ENCODE data around the gene GTF2IRD1. TPM values are rescaled to one million over a fixed set of nuclear protein-coding genes. Genes with fewer than 3 reads are reported as not detected.

The GTF2IRD1 gene
- total RNA-seq, 1 donor from 2014 or later = 32.6 TPM

- DNase-seq (ENCODE audit: low spot score) = no peak
- no peaks in the 10 kb centered on the region for H3K36me3 Mint-ChIP-seq (ENCODE audit: low read depth, unreplicated experiment)
- no peak for TF ChIP-seq CTCF (IDR thresholded peaks at IDR 0.05; ENCODE audit: unreplicated experiment)
- H3K4me1 Mint-ChIP-seq (ENCODE audit: unreplicated experiment) = peaks cover 22% of the 10 kb centered on the region
- H3K27ac Mint-ChIP-seq (ENCODE audit: unreplicated experiment) = peak overlapping the region; percentile 30
- peaks cover 2% of the 10 kb centered on the region for H3K27me3 Mint-ChIP-seq (ENCODE audit: unreplicated experiment)
- H3K9me3 Mint-ChIP-seq (ENCODE audit: unreplicated experiment) = no peaks in the 10 kb centered on the region
- no peak overlapping the region for H3K4me3 Mint-ChIP-seq (ENCODE audit: unreplicated experiment)
Observed at GRCh38 chr7:74584160-74584954, 130.7 kb downstream of the GTF2IRD1 start.

GRCh38 chr7:74585844-74586243 lies 132.1 kb downstream of the GTF2IRD1 start:
- H3K27me3 Mint-ChIP-seq (ENCODE audit: unreplicated experiment) = peaks cover 2% of the 10 kb centered on the region
- peak overlapping the region; percentile 57 for H3K27ac Mint-ChIP-seq (ENCODE audit: unreplicated experiment)
- H3K9me3 Mint-ChIP-seq (ENCODE audit: unreplicated experiment) = no peaks in the 10 kb centered on the region
- H3K36me3 Mint-ChIP-seq (ENCODE audit: low read depth, unreplicated experiment) = no peaks in the 10 kb centered on the region
- peaks cover 22% of the 10 kb centered on the region for H3K4me1 Mint-ChIP-seq (ENCODE audit: unreplicated experiment)
- H3K4me3 Mint-ChIP-seq (ENCODE audit: unreplicated experiment) = no peak overlapping the region
- TF ChIP-seq CTCF (IDR thresholded peaks at IDR 0.05; ENCODE audit: unreplicated experiment) = no peak
- no peak for DNase-seq (ENCODE audit: low spot score)

- no peak for TF ChIP-seq CTCF (IDR thresholded peaks at IDR 0.05; ENCODE audit: unreplicated experiment)
- H3K27ac Mint-ChIP-seq (ENCODE audit: unreplicated experiment) = peak overlapping the region; percentile 57
- H3K4me3 Mint-ChIP-seq (ENCODE audit: unreplicated experiment) = no peak overlapping the region
- H3K9me3 Mint-ChIP-seq (ENCODE audit: unreplicated experiment) = no peaks in the 10 kb centered on the region
- H3K4me1 Mint-ChIP-seq (ENCODE audit: unreplicated experiment) = peaks cover 22% of the 10 kb centered on the region
- DNase-seq (ENCODE audit: low spot score) = no peak
- H3K27me3 Mint-ChIP-seq (ENCODE audit: unreplicated experiment) = peaks cover 2% of the 10 kb centered on the region
- H3K36me3 Mint-ChIP-seq (ENCODE audit: low read depth, unreplicated experiment) = no peaks in the 10 kb centered on the region
Observed at GRCh38 chr7:74586258-74587175, 132.8 kb downstream of the GTF2IRD1 start.

GRCh38 chr7:74587435-74588126 lies 133.9 kb downstream of the GTF2IRD1 start:
- peak overlapping the region; percentile 18 for H3K4me3 Mint-ChIP-seq (ENCODE audit: unreplicated experiment)
- no peaks in the 10 kb centered on the region for H3K36me3 Mint-ChIP-seq (ENCODE audit: low read depth, unreplicated experiment)
- H3K27me3 Mint-ChIP-seq (ENCODE audit: unreplicated experiment) = peaks cover 2% of the 10 kb centered on the region
- peaks cover 22% of the 10 kb centered on the region for H3K4me1 Mint-ChIP-seq (ENCODE audit: unreplicated experiment)
- no peak for TF ChIP-seq CTCF (IDR thresholded peaks at IDR 0.05; ENCODE audit: unreplicated experiment)
- peak; percentile 45 for DNase-seq (ENCODE audit: low spot score)
- no peaks in the 10 kb centered on the region for H3K9me3 Mint-ChIP-seq (ENCODE audit: unreplicated experiment)
- peak overlapping the region; percentile 71 for H3K27ac Mint-ChIP-seq (ENCODE audit: unreplicated experiment)

All from endothelial cell (in vitro differentiated cells).